ENCODE measurements around the gene RABGAP1L.
"Not testable (repeated sequence)": the region's sequence is repeated elsewhere in the genome, so short reads cannot be mapped to it uniquely, and the experiment has no call there.

GRCh38 chr1:174576120-174576519, 416.8 kb downstream of the RABGAP1L start:
- TF ChIP-seq CTCF, POLR2A (IDR thresholded peaks at IDR 0.05): not testable (repeated sequence)

Data from right lobe of liver (tissue), 4 donors.